ENCODE data around the gene PPP1R3G.

DNA sequence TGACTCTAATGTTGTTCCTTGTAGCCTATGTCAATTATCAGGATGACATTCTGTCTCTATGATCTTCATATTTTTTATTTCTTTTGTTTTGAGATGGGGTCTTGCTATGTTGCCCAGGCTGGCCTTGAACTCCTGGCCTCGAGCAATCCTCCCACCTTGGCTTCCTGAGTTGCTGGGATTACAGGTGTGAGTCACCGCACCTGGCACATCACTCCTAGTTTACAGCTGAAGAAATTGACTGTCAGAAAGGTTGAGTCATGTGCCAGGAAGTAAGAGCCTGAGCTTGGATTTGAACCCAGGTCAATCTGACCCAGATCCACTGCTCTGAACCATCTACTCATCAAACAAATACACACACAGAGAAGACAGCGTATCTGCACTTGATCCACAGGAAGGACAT lies 14.4 kb downstream of the PPP1R3G start:
- TF ChIP-seq, protein P1, sequence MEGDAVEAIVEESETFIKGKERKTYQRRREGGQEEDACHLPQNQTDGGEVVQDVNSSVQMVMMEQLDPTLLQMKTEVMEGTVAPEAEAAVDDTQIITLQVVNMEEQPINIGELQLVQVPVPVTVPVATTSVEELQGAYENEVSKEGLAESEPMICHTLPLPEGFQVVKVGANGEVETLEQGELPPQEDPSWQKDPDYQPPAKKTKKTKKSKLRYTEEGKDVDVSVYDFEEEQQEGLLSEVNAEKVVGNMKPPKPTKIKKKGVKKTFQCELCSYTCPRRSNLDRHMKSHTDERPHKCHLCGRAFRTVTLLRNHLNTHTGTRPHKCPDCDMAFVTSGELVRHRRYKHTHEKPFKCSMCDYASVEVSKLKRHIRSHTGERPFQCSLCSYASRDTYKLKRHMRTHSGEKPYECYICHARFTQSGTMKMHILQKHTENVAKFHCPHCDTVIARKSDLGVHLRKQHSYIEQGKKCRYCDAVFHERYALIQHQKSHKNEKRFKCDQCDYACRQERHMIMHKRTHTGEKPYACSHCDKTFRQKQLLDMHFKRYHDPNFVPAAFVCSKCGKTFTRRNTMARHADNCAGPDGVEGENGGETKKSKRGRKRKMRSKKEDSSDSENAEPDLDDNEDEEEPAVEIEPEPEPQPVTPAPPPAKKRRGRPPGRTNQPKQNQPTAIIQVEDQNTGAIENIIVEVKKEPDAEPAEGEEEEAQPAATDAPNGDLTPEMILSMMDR (IDR thresholded peaks at IDR 0.05 in 4 of 5, conservative IDR thresholded peaks at IDR 0.05 in 1 of 5) = no peak
- TF ChIP-seq POLR2A (IDR thresholded peaks at IDR 0.05) = no peak
